ENCODE measurements around the gene TBC1D22A.

The TBC1D22A gene

GRCh38 chr22:47125603-47126002 is 363.2 kb downstream of the TBC1D22A start:
- H3F3A ChIP-seq (ENCODE audit: insufficient read depth, low read length): no peaks in the 10 kb centered on the region
- no peak overlapping the region for H2AFZ ChIP-seq (ENCODE audit: low read length)
- H3K4me3 ChIP-seq (ENCODE audit: low read depth, low read length, poor library complexity, severe bottlenecking): no peak overlapping the region
- H3K9ac ChIP-seq (ENCODE audit: low read length): no peak overlapping the region
- no peaks in the 10 kb centered on the region for H3K79me2 ChIP-seq (ENCODE audit: insufficient read depth, low read length)
- no peaks in the 10 kb centered on the region for H3K9me2 ChIP-seq (ENCODE audit: low read depth, low read length)
- no peak overlapping the region for H3K4me2 ChIP-seq (ENCODE audit: low read length)
- H3K9me3 ChIP-seq (ENCODE audit: low read length): no peaks in the 10 kb centered on the region
- no peak overlapping the region for H3K27ac ChIP-seq (ENCODE audit: low read depth, low read length, poor library complexity, severe bottlenecking)
- H3K27me3 ChIP-seq (ENCODE audit: insufficient read depth, low read length): no peaks in the 10 kb centered on the region
- no peak for TF ChIP-seq EZH2 (IDR thresholded peaks at IDR 0.05; ENCODE audit: borderline replicate concordance, low read length)
- peak; percentile 51; the same call in 1 of the 2 replicates for TF ChIP-seq CTCF (IDR thresholded peaks at IDR 0.05; ENCODE audit: low read length)
- no peaks in the 10 kb centered on the region for H4K20me1 ChIP-seq (ENCODE audit: insufficient read depth, low read length)
- H3K36me3 ChIP-seq (ENCODE audit: insufficient read depth, low read length): no peaks in the 10 kb centered on the region
- H3K4me1 ChIP-seq (ENCODE audit: insufficient read depth, low read length, severe bottlenecking): no peaks in the 10 kb centered on the region

DNA sequence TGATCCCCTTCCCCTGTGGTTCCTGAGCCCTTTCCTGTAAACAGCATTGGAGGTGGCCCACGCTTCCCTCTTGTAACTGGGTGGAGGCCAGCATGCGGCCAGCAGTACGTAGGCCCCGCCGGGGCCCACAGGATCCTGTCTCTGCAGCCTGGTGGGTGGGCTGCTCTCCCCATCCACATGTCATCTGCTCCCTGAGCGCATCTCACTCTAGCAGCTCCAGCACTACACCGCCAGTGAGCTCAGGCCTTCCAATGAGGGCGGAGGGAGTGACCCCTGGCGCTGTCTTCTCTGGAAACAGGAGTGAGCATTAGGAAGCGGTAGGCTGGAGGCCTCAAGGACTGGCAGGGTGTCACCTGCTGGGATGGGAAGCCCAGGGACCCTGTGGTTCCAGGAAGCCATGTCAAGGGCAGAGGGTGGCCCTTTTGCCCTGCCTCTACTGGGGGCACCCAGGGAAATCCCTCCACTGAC is 363.9 kb downstream of the TBC1D22A start:
- Histone ChIP-seq H3K9ac (ENCODE audit: low read length) (no peak overlapping the region), H4K20me1 (ENCODE audit: insufficient read depth, low read length) (no peaks in the 10 kb centered on the region), H2AFZ (ENCODE audit: low read length) (no peak overlapping the region), H3K27me3 (ENCODE audit: insufficient read depth, low read length) (no peaks in the 10 kb centered on the region), H3K9me3 (ENCODE audit: low read length) (no peaks in the 10 kb centered on the region), H3K9me2 (ENCODE audit: low read depth, low read length) (no peaks in the 10 kb centered on the region), H3K4me1 (ENCODE audit: insufficient read depth, low read length, severe bottlenecking) (no peaks in the 10 kb centered on the region), H3K27ac (ENCODE audit: low read depth, low read length, poor library complexity, severe bottlenecking) (no peak overlapping the region), H3K36me3 (ENCODE audit: insufficient read depth, low read length) (no peaks in the 10 kb centered on the region), H3K79me2 (ENCODE audit: insufficient read depth, low read length) (no peaks in the 10 kb centered on the region), H3F3A (ENCODE audit: insufficient read depth, low read length) (no peaks in the 10 kb centered on the region), H3K4me3 (ENCODE audit: low read depth, low read length, poor library complexity, severe bottlenecking) (no peak overlapping the region), H3K4me2 (ENCODE audit: low read length) (no peak overlapping the region)
- TF ChIP-seq EZH2 (IDR thresholded peaks at IDR 0.05; ENCODE audit: borderline replicate concordance, low read length) (no peak), CTCF (IDR thresholded peaks at IDR 0.05; ENCODE audit: low read length) (no peak)

DNA sequence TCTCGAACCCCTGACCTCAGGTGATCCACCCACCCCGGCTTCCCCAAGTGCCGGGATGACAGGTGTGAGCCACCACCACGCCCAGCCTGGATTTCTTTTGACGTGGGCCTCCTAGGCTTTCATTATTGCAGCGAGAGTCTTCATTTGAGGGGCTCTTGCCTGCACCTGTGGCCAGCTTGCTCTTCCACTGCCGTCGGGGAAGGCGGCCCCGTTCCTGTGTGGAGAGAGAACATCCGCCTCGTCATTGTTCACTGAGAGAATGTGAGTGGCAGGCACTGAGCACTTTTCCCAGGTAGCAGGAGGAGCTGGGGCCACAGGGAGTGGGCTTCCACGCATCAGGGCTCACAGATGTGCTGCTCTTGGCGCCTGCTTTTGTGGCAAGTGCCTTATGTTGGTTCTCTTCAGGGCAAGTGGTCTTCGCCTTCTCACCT is 365.0 kb downstream of the TBC1D22A start:
- H3K27ac ChIP-seq (ENCODE audit: low read depth, low read length, poor library complexity, severe bottlenecking): no peak overlapping the region

More for the DNA sequence above, 365.0 kb downstream of the TBC1D22A start:
- Histone ChIP-seq H3K9me3 (ENCODE audit: low read length) (no peaks in the 10 kb centered on the region), H4K20me1 (ENCODE audit: insufficient read depth, low read length) (no peaks in the 10 kb centered on the region), H3K36me3 (ENCODE audit: insufficient read depth, low read length) (no peaks in the 10 kb centered on the region), H3K4me2 (ENCODE audit: low read length) (no peak overlapping the region), H2AFZ (ENCODE audit: low read length) (no peak overlapping the region), H3K27me3 (ENCODE audit: insufficient read depth, low read length) (no peaks in the 10 kb centered on the region), H3K4me3 (ENCODE audit: low read depth, low read length, poor library complexity, severe bottlenecking) (no peak overlapping the region), H3F3A (ENCODE audit: insufficient read depth, low read length) (no peaks in the 10 kb centered on the region), H3K79me2 (ENCODE audit: insufficient read depth, low read length) (no peaks in the 10 kb centered on the region), H3K9ac (ENCODE audit: low read length) (no peak overlapping the region), H3K4me1 (ENCODE audit: insufficient read depth, low read length, severe bottlenecking) (no peaks in the 10 kb centered on the region), H3K9me2 (ENCODE audit: low read depth, low read length) (no peaks in the 10 kb centered on the region)
- no peak for TF ChIP-seq EZH2 (IDR thresholded peaks at IDR 0.05; ENCODE audit: borderline replicate concordance, low read length)
- TF ChIP-seq CTCF (IDR thresholded peaks at IDR 0.05; ENCODE audit: low read length): no peak
